H9 (cell line): ENCODE results near the gene PTPRN2. TPM values are rescaled to one million over a fixed set of nuclear protein-coding genes. Genes with fewer than 3 reads are reported as not detected.

Experiments
- DNase-seq: peaks from one replicate; pipeline ENCODE4 v3.0.0-alpha.2; 2017
- H2AFZ ChIP-seq: one replicate; pipeline ENCODE4 v1.6.1; 2013; ENCODE audit warnings: mild to moderate bottlenecking, low read length, control low read depth, moderate library complexity
- H2AK5ac ChIP-seq: 2 replicates; pipeline ENCODE4 v1.6.1; 2013; ENCODE audit warnings: low read length, control low read depth, mixed read lengths; ENCODE audit not compliant: insufficient read length
- H2BK120ac ChIP-seq: one replicate; pipeline ENCODE4 v1.6.1; 2013; ENCODE audit warnings: low read depth, mild to moderate bottlenecking, low read length, control low read depth, inconsistent platforms; ENCODE audit not compliant: poor library complexity, severe bottlenecking
- H2BK12ac ChIP-seq: 2 replicates; pipeline ENCODE4 v1.6.1; 2013; ENCODE audit warnings: low read length, control low read depth, mixed read lengths, low read depth; ENCODE audit not compliant: insufficient read length
- H2BK15ac ChIP-seq: 2 replicates; pipeline ENCODE4 v1.6.1; 2013; ENCODE audit warnings: low read depth, low read length, control low read depth
- H2BK20ac ChIP-seq: one replicate; pipeline ENCODE4 v1.6.1; 2013; ENCODE audit warnings: low read depth, mild to moderate bottlenecking, low read length, control low read depth, inconsistent platforms; ENCODE audit not compliant: poor library complexity, severe bottlenecking
- H2BK5ac ChIP-seq: 2 replicates; pipeline ENCODE4 v1.6.1; 2013; ENCODE audit warnings: low read length, control low read depth, mixed read lengths; ENCODE audit not compliant: insufficient read length
- H3K14ac ChIP-seq: 2 replicates; pipeline ENCODE4 v1.6.1; 2013; ENCODE audit warnings: low read length, control low read depth; ENCODE audit not compliant: insufficient read depth
- H3K18ac ChIP-seq: 2 replicates; pipeline ENCODE4 v1.6.1; 2013; ENCODE audit warnings: low read depth, mild to moderate bottlenecking, mixed read lengths, low read length, control low read depth; ENCODE audit not compliant: insufficient read length
- H3K23ac ChIP-seq: 2 replicates; pipeline ENCODE4 v1.6.1; 2013; ENCODE audit warnings: low read length, control low read depth, mixed read lengths, low read depth; ENCODE audit not compliant: insufficient read length
- H3K23me2 ChIP-seq: 2 replicates; pipeline ENCODE4 v1.6.1; 2013; ENCODE audit warnings: low read depth, mild to moderate bottlenecking, mixed read lengths, low read length, control low read depth; ENCODE audit not compliant: insufficient read length, poor library complexity, severe bottlenecking
- H3K27ac ChIP-seq: 2 replicates; pipeline ENCODE4 v1.5.1; 2013; ENCODE audit warnings: low read length, control low read depth, mixed read lengths, low read depth; ENCODE audit not compliant: insufficient read length
- H3K27me3 ChIP-seq: 2 replicates; pipeline ENCODE4 v1.6.1; 2013; ENCODE audit warnings: low read length, control low read depth, inconsistent platforms; ENCODE audit not compliant: insufficient read depth
- H3K4ac ChIP-seq: 2 replicates; pipeline ENCODE4 v1.6.1; 2013; ENCODE audit warnings: low read depth, mild to moderate bottlenecking, control low read depth, inconsistent platforms, low read length, moderate library complexity
- H3K4me1 ChIP-seq: 2 replicates; pipeline ENCODE4 v1.6.1; 2013; ENCODE audit warnings: low read length, control low read depth, inconsistent platforms; ENCODE audit not compliant: insufficient read depth
- H3K4me2 ChIP-seq: 2 replicates; pipeline ENCODE4 v1.6.1; 2013; ENCODE audit warnings: low read length, control low read depth, mixed read lengths; ENCODE audit not compliant: insufficient read length, insufficient read depth
- H3K56ac ChIP-seq: 2 replicates; pipeline ENCODE4 v1.6.1; 2013; ENCODE audit warnings: low read depth, mild to moderate bottlenecking, mixed read lengths, low read length, control low read depth; ENCODE audit not compliant: insufficient read length
- H3K79me1 ChIP-seq: 2 replicates; pipeline ENCODE4 v1.6.1; 2013; ENCODE audit warnings: low read depth, mild to moderate bottlenecking, moderate library complexity, low read length, control low read depth, inconsistent platforms; ENCODE audit not compliant: insufficient read depth, poor library complexity, severe bottlenecking
- H3K79me2 ChIP-seq: 2 replicates; pipeline ENCODE4 v1.6.1; 2013; ENCODE audit warnings: low read length, control low read depth, inconsistent platforms; ENCODE audit not compliant: insufficient read depth
- H3K9ac ChIP-seq: 2 replicates; pipeline ENCODE4 v1.6.1; 2013; ENCODE audit warnings: low read length, control low read depth, mixed read lengths; ENCODE audit not compliant: insufficient read length; ENCODE audit errors: extremely low read depth
- H3K9me3 ChIP-seq: one replicate; pipeline ENCODE4 v1.6.1; 2013; ENCODE audit warnings: low read depth, low read length, inconsistent platforms; ENCODE audit not compliant: control insufficient read depth
- H3T11ph ChIP-seq: one replicate; pipeline ENCODE4 v1.6.1; 2013; ENCODE audit warnings: mild to moderate bottlenecking, low read length, control low read depth, inconsistent platforms
- H4K20me1 ChIP-seq: one replicate; pipeline ENCODE4 v1.6.1; 2013; ENCODE audit not compliant: control insufficient read depth, insufficient read length, insufficient read depth
- H4K5ac ChIP-seq: 2 replicates; pipeline ENCODE4 v1.6.1; 2013; ENCODE audit warnings: low read depth, mild to moderate bottlenecking, mixed read lengths, low read length, control low read depth; ENCODE audit not compliant: insufficient read length
- H4K8ac ChIP-seq: replicated peaks from 2 replicates; pipeline ENCODE4 v1.6.1; 2013; ENCODE audit warnings: low read length, control low read depth, mixed read lengths, low read depth; ENCODE audit not compliant: insufficient read length
- H4K91ac ChIP-seq: 2 replicates; pipeline ENCODE4 v1.6.1; 2013; ENCODE audit warnings: low read depth, mild to moderate bottlenecking, moderate library complexity, mixed read lengths, low read length, control low read depth; ENCODE audit not compliant: insufficient read length
- H3K27ac Mint-ChIP-seq, 3 experiments: 2 replicates in 2 of 3; 3 replicates in 1 of 3; pipeline ENCODE4 v1.8.0; 2020 to 2021; ENCODE audit warnings: mixed read lengths in 3 of 3, mild to moderate bottlenecking in 1 of 3, moderate library complexity in 1 of 3
- H3K27me3 Mint-ChIP-seq: 2 replicates; pipeline ENCODE4 v1.8.0; 2021; ENCODE audit warnings: low read depth, mild to moderate bottlenecking, moderate library complexity, mixed read lengths
- H3K36me3 Mint-ChIP-seq, 3 experiments: 2 replicates in 2 of 3; 3 replicates in 1 of 3; pipeline ENCODE4 v1.8.0; 2020 to 2021; ENCODE audit warnings: low read depth in 3 of 3, mixed read lengths in 3 of 3; ENCODE audit not compliant: insufficient read depth in 1 of 3
- H3K4me1 Mint-ChIP-seq, 2 experiments: 2 replicates each; pipeline ENCODE4 v1.8.0; 2020; ENCODE audit warnings: mixed read lengths in 2 of 2
- H3K4me3 Mint-ChIP-seq, 2 experiments: 2 replicates in 1 of 2; 3 replicates in 1 of 2; pipeline ENCODE4 v1.8.0; 2020 to 2021; ENCODE audit warnings: mild to moderate bottlenecking in 2 of 2, mixed read lengths in 2 of 2, moderate library complexity in 1 of 2
- H3K9me3 Mint-ChIP-seq, 2 experiments: 2 replicates in 1 of 2; 3 replicates in 1 of 2; pipeline ENCODE4 v1.8.0; 2020; ENCODE audit warnings: mild to moderate bottlenecking in 2 of 2, mixed read lengths in 2 of 2, moderate library complexity in 1 of 2
- CTCF ChIP-seq: fragments of 200-600 bp; sonication (generic); conservative IDR thresholded peaks from 3 replicates; pipeline ENCODE4 v1.8.0; 2021; ENCODE audit warnings: antibody characterized with exemption, mild to moderate bottlenecking
- WGBS: extraction: QIAGEN DNeasy Blood & Tissue Kit; methylation state at CpG from one replicate; pipeline ENCODE4 v1.1.7; 2013; ENCODE audit warnings: missing lambda C conversion rate, low lambda C conversion rate, mixed read lengths; ENCODE audit not compliant: insufficient read length; ENCODE audit errors: extremely low coverage; 5-methylcytosine and 5-hydroxymethylcytosine counted together
- total RNA-seq: library from RNA; stranded (reverse); gene quantifications from 2 replicates; pipeline ENCODE4 v1.2.1, GENCODE V29; 2021

Gene PTPRN2
- total RNA-seq, 1 experiment from 2014 or later, result 5.2 TPM

DNA sequence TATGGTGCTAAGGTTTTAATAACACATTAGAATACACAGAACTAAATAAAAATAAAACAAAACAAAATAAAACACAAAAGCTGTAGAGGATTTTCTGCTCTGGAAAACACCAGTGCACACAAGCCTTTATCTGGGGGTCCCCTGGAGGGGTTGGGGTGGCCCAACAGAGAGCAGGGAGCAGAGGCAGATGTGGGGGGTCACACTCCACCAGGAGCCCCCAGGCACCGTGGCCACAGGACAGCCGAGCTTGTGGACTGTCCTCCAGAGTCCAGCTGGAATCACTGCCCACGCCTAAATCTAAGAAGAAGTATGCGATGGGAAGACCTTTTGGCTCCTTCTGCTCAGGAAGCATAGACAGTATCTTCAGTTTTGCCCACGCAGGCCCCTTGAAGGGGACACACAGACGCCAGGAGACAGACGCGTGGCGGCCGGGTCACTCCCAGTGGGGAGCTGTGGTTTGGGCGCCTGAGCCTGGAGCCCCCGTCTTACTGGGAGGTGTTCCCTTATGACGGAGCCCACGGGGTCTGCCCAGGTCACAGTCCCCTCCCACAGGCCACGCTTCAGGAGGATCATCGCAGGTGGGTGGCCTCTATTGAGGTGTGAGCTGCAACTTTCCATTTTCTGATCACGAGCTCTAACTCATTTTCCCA, 595.0 kb downstream of the PTPRN2 start:
- Histone ChIP-seq H3T11ph (no peak overlapping the region), H3K27me3 (no peaks in the 10 kb centered on the region), H2AK5ac (no peak overlapping the region), H3K4me2 (no peak overlapping the region), H2BK12ac (no peak overlapping the region), H4K91ac (no peak overlapping the region), H4K8ac (no peak overlapping the region), H3K23me2 (no peaks in the 10 kb centered on the region), H3K23ac (no peak overlapping the region), H2BK15ac (no peak overlapping the region), H2BK120ac (no peak overlapping the region), H4K20me1 (no peaks in the 10 kb centered on the region), H3K79me1 (no peaks in the 10 kb centered on the region), H3K4me1 (no peaks in the 10 kb centered on the region), H2AFZ (no peak overlapping the region), H3K18ac (no peak overlapping the region), H3K14ac (no peak overlapping the region), H3K9ac (no peak overlapping the region), H4K5ac (no peak overlapping the region), H3K56ac (no peak overlapping the region), H3K27ac (no peak overlapping the region), H2BK20ac (no peak overlapping the region), H3K79me2 (no peaks in the 10 kb centered on the region), H3K9me3 (no peaks in the 10 kb centered on the region), H3K4ac (no peak overlapping the region), H2BK5ac (no peak overlapping the region)
- Mint-ChIP-seq H3K27me3 (peaks cover 3% of the 10 kb centered on the region), H3K4me3 (no peak overlapping the region), H3K4me1 (peaks cover 6 to 22% of the 10 kb centered on the region in 2 experiments), H3K27ac (no peak overlapping the region), H3K36me3 (peaks cover 0 to 2% (median 2%) of the 10 kb centered on the region in 3 experiments; a peak in 2 of 7 replicates), H3K9me3 (peaks cover 0 to 6% of the 10 kb centered on the region in 2 experiments; a peak in 1 of 5 replicates)
- no peak for TF ChIP-seq CTCF
- WGBS, result no CpG with 5 or more reads among the region's 17 CpGs
- DNase-seq, result no peak
